ENCODE results near the gene RAB18.
"Not testable (repeated sequence)": the region's sequence is repeated elsewhere in the genome, so short reads cannot be mapped to it uniquely, and the experiment has no call there.

The RAB18 gene

DNA sequence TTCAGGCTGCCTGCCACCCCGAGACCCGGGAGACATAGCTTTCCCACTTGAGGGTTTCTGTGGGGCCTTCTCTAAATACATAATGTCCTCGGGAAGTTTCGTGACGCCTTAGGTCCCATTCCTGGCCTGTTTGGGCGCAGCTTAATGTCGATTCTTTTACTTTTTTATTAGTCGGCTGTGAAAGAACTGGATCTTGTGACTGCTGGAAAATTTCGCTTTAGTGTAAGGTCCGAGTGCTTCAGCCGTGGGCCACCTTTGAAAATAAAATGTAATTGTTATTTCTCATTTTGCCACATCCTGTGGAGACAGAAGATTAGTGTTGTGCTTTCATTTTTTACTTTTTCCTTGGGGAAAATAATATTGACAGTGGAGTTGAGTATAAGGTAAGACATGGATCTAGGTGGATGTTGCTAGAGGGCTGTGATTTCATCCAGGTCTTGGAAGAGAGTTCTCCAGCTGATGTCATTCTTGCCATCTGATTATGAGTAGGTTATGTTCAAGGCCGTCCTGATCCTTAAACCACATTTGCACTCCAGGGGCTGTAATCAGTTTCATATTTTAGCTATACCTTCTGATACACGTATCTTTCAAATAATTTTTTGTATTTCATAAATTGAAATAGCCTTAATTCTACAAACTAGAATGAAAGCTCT, 830 bp downstream of the RAB18 start:
- in situ Hi-C loops (cut with HindIII; ENCODE audit: low sequenced_read_pairs): no loop called here

- in situ Hi-C loops (cut with HindIII; ENCODE audit: low sequenced_read_pairs): not testable (repeated sequence)
Measured at GRCh38 chr10:27505537-27505936, 1.4 kb downstream of the RAB18 start.

GRCh38 chr10:27506280-27506679, 2.2 kb downstream of the RAB18 start:
- in situ Hi-C loops (cut with HindIII; ENCODE audit: low sequenced_read_pairs): no loop called here

DNA sequence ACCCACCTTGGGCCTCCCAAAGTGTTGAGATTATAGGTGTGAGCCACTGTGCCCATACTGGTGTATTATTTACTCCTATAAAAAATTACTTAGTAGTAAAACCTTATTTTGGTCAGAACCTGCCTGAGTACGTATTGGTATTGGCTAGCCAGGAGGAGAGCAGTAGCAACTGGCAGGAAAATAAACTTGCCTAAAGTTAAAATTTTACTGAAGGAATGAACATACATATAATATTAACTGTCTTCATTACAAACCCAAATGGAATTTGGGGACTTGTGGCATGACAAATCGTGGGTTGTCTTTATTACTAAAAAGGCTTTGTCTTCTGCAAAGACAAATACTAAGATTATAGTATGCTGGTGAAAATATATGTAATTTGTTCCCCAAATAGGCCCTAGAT, 8.4 kb downstream of the RAB18 start:
- in situ Hi-C loops (cut with HindIII; ENCODE audit: low sequenced_read_pairs): no loop called here

GRCh38 chr10:27513451-27514191, 9.5 kb downstream of the RAB18 start:
- in situ Hi-C loops (cut with HindIII; ENCODE audit: low sequenced_read_pairs): no loop called here

GRCh38 chr10:27514243-27514642, 10.1 kb downstream of the RAB18 start:
- in situ Hi-C loops (cut with HindIII; ENCODE audit: low sequenced_read_pairs): no loop called here

DNA sequence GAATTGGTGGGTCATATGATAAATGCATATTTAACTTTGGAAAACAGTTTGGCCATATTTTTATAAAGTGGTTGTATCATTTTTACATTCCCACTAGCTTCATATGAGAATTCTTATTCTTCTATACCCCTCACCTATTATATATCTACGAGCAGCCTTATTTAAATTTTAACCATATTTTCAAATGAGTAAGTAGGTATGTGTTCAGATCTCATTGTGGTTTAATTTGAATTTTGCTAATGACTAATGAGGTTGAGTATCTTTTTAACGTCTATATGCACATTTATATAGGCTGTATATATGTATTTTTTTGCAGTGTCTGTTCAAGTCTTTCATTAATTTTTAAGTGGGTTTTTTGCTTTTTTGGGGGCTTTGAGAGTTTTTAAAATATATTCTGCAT, 14.2 kb downstream of the RAB18 start:
- in situ Hi-C loops (cut with HindIII; ENCODE audit: low sequenced_read_pairs): no loop called here

DNA sequence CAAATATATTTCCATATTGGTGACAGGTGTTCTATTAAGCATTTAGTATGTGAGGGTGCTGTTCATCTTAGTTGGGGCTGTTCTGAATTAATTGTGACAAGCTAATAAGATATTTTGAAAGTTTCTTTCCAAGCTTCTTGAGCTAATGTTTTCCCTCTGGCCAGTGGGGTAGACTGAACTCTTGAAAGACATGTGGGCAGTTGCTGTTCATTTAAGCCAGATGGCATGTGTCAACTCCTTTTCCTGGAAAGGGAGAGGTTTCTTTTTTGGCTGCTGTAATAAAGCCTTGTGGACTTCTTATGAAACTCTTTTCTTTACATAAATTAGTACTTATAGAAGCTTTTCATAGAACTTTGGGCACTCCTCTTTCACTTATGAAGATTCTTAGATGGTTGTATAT, 21.7 kb downstream of the RAB18 start:
- in situ Hi-C loops (cut with HindIII; ENCODE audit: low sequenced_read_pairs): no loop called here

- in situ Hi-C loops (cut with HindIII; ENCODE audit: low sequenced_read_pairs): no loop called here
Measured at GRCh38 chr10:27526242-27526641, 22.1 kb downstream of the RAB18 start.

GRCh38 chr10:27527666-27528295, 23.7 kb downstream of the RAB18 start:
- in situ Hi-C loops (cut with HindIII; ENCODE audit: low sequenced_read_pairs): no loop called here

DNA sequence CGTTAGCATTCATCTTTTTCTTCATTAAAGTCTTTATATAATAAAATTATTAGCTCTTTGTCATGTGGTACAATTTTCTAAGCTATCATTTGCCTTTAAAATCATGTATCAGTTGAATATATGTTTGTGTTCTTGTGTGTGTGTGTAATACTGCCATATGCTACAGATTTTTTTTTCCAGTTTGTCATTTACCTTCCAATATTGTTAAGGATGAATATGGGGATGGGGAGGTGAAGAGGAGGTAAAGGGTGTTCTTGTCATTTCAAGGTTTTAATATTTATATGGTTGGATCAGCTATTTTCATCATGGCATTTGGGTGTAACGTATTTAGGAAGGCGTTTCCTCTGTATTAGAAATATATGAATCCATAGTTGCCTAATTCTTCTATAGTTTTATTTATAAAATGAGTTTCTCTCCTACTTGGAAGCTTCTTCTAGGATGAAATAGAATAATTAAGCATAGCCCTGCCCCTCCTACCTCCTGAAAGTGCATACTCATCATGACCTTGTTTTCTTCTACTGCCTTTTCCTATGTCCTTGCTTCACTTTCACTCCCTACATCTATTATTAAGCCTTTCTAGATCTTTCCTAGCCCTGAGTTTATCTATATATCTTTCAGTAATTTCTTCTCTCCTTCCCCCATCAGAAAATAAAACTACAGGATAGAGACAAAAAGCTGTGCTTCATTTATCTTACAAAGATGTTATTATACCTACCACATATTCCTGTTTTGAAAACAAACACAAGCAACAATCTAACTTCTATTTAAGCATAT, 25.1 kb downstream of the RAB18 start:
- in situ Hi-C loops (cut with HindIII; ENCODE audit: low sequenced_read_pairs): no loop called here

GRCh38 chr10:27530477-27530876, 26.4 kb downstream of the RAB18 start:
- in situ Hi-C loops (cut with HindIII; ENCODE audit: low sequenced_read_pairs): no loop called here

GRCh38 chr10:27531336-27531847, 27.3 kb downstream of the RAB18 start:
- in situ Hi-C loops (cut with HindIII; ENCODE audit: low sequenced_read_pairs): no loop called here

GRCh38 chr10:27534161-27534700, 30.1 kb downstream of the RAB18 start:
- in situ Hi-C loops (cut with HindIII; ENCODE audit: low sequenced_read_pairs): no loop called here

GRCh38 chr10:27535317-27535716, 31.2 kb downstream of the RAB18 start:
- in situ Hi-C loops (cut with HindIII; ENCODE audit: low sequenced_read_pairs): no loop called here

GRCh38 chr10:27536437-27536836, 32.3 kb downstream of the RAB18 start:
- in situ Hi-C loops (cut with HindIII; ENCODE audit: low sequenced_read_pairs): no loop called here

DNA sequence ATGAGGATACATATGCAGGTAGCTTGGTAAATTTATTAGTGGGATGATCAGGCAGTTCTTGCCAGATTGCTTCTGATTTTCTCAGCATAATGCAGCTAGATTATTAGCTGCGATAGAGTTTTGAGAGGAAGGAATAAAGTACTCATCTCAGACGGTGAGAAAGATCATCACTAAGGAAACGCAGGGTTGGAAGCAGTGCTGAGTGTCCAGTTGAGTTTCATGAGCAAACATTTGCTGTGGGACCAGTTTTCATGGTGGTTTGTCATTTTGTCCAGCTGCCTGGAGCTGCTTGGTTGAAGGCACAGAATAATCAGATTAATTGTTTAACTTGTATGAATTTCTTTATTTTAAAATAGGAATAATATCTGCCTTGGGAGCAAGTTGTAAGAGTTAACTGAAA, 33.1 kb downstream of the RAB18 start:
- in situ Hi-C loops (cut with HindIII; ENCODE audit: low sequenced_read_pairs): no loop called here

DNA sequence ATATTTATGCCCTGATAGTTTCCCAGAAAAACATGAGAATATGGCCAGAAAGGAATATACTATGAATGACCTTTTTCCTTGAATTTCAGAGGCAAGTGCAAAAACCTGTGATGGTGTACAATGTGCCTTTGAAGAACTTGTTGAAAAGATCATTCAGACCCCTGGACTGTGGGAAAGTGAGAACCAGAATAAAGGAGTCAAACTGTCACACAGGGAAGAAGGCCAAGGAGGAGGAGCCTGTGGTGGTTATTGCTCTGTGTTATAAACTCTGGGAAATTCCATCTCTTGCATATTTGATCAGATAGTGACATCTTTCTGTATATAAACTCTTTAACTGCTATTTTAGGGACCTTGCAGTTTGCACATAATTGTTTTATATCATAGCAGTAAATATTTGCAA, 33.7 kb downstream of the RAB18 start:
- in situ Hi-C loops (cut with HindIII; ENCODE audit: low sequenced_read_pairs): no loop called here

DNA sequence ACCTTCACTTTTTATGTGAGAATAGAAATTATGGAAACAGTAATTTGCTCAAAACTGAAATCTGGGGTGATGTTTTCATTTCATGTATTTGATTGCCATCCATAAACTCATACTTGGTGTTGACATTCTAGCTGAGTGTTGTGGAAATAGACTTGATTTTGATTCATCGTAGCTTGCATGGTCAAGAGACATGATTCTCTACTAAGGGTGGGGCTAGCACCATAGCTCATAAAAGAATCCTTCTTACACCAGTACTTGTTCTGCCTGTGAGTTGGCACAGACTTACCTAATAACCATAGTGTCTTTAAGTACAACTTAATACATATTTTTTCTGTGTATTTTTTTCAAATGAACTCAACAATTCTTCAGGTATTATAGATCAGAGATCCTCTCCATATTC, 36.6 kb downstream of the RAB18 start:
- in situ Hi-C loops (cut with HindIII; ENCODE audit: low sequenced_read_pairs): no loop called here

- in situ Hi-C loops (cut with HindIII; ENCODE audit: low sequenced_read_pairs): no loop called here
Measured at GRCh38 chr10:27541796-27542729, 38.0 kb downstream of the RAB18 start.

Data from DLD1 (cell line).